Testis (tissue), 2 donors: ENCODE data around the gene KRT81.

Experiments
- CTCF ChIP-seq, 3 experiments: fragments of 450-650 bp in 2 of 3; fragments of 200-600 bp in 1 of 3; sonication (generic) in 1 of 3; IDR thresholded peaks; one replicate each; pipeline ENCODE4 v1.5.1; 2016 to 2019; ENCODE audit warnings: antibody characterized with exemption in 3 of 3, mild to moderate bottlenecking in 2 of 3, moderate library complexity in 1 of 3
- POLR2A ChIP-seq: fragments of 450-650 bp; IDR thresholded peaks from one replicate; pipeline ENCODE4 v1.6.1; 2017; ENCODE audit warnings: antibody characterized with exemption, mild to moderate bottlenecking, moderate library complexity

- TF ChIP-seq CTCF (IDR thresholded peaks at IDR 0.05) (no peak), POLR2A (no peak)
Measured at GRCh38 chr12:52238916-52239646, 52.3 kb downstream of the KRT81 start.
